Activated naive CD8-positive, alpha-beta T cell treated with anti-CD3 and anti-CD28 coated beads, Interleukin-2, amount 10 ng/mL, durations not matched to agents 7 days and 5 days (primary cell): ENCODE results near the gene COMMD4. TPM values are rescaled to one million over a fixed set of nuclear protein-coding genes. Genes with fewer than 3 reads are reported as not detected.
A peak's percentile ranks its signal among the peaks of the same experiment; 100 is the strongest.

ENCODE experiments used
- ATAC-seq: fragments of 150-1000 bp; cut with Tn5 transposase; one replicate; pipeline ENCODE4 v1.10.0; 2021; ENCODE audit warnings: low read depth, moderate library complexity
- POLR2A ChIA-PET: fragments of 350-600 bp; sonication (Branson Sonifier 250); formaldehyde crosslinking; loops from one replicate; lab custom pipeline; 2021; ENCODE audit warnings: antibody characterized with exemption; lab: Charles Lee
- DNase-seq: peaks from one replicate; pipeline ENCODE4 v3.0.0; 2021
- H3K27ac Mint-ChIP-seq: one replicate; pipeline ENCODE4 v1.8.0; 2022; ENCODE audit warnings: mild to moderate bottlenecking, mixed read lengths
- H3K27me3 Mint-ChIP-seq: one replicate; pipeline ENCODE4 v1.8.0; 2022; ENCODE audit warnings: mild to moderate bottlenecking, moderate library complexity, mixed read lengths
- H3K36me3 Mint-ChIP-seq: one replicate; pipeline ENCODE4 v1.8.0; 2021; ENCODE audit warnings: mild to moderate bottlenecking, mixed read lengths
- H3K4me1 Mint-ChIP-seq: one replicate; pipeline ENCODE4 v1.8.0; 2021; ENCODE audit warnings: mixed read lengths
- H3K4me3 Mint-ChIP-seq: one replicate; pipeline ENCODE4 v1.8.0; 2022; ENCODE audit warnings: mild to moderate bottlenecking, moderate library complexity, mixed read lengths
- H3K9me3 Mint-ChIP-seq: one replicate; pipeline ENCODE4 v1.8.0; 2021; ENCODE audit warnings: mixed read lengths
- total RNA-seq, 2 experiments: library from RNA; stranded (reverse); gene quantifications; one replicate each; pipeline ENCODE4 v1.2.3, GENCODE V29; 2021

The COMMD4 gene
- total RNA-seq, 2 experiments from 2014 or later: 78.2 to 79.3 TPM

DNA sequence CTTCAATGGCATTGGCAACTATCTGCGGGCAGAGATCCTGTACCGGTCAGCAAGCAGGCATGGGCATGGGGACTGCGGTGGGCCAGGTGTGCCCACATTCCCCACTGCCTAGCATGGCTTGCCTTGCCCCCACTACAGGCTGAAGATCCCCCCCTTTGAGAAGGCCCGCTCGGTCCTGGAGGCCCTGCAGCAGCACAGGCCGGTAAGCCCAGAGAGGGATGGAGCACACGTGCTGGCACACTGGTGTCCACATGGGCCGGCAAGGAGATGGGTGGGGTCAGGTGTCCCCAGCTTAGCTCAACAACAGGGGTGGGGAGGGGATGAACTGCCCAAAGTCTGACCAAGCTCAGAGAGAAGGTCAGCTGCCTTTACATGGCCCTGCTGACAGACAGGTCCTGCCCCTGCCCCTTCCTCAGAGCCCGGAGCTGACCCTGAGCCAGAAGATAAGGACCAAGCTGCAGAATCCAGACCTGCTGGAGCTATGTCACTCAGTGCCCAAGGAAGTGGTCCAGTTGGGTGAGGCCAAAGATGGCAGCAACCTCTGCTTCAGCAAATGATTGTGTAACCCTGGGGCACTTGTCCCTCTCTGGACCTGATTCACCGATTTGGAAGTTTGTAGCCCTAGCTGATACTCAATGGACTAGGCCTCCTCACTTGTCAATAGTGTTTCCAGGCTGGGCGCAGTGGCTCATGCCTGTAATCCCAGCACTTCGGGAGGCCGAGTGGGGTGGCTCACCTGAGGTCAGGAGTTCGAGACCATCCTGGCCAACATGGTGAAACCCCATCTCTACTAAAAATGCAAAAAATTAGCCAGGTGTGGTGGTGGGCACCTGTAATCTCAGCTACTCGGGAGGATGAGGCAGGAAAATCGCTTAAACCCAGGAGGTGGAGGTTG lies 16.6 kb downstream of the COMMD4 start:
- POLR2A ChIA-PET: interaction anchor here (0.8 to 3.1 kb wide), 2 partner anchors 16 to 245 kb away, joined by 3 to 15 read pairs; partner anchors contain the start of gene MAN2C1
- ATAC-seq: no peak
- H3K27ac Mint-ChIP-seq: no peak overlapping the region

DNA sequence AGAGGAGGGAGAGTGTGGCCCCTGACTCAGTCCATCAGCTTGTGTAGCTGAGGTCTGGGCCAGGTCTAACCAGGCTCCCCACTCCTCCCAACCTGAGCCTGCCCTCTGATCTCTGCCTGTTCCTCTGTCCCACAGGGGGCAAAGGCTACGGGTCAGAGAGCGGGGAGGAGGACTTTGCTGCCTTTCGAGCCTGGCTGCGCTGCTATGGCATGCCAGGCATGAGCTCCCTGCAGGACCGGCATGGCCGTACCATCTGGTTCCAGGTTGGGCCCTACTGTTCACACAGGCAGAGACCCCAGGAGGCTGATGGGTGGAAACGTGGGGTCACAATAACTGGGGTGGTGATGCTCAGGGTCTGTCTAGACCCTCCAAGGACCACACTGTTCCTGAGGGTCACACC lies 17.7 kb downstream of the COMMD4 start:
- Mint-ChIP-seq H3K4me3 (no peak overlapping the region), H3K27me3 (no peaks in the 10 kb centered on the region), H3K9me3 (peaks cover 13% of the 10 kb centered on the region), H3K27ac (no peak overlapping the region), H3K36me3 (peaks cover 34% of the 10 kb centered on the region), H3K4me1 (peaks cover 13% of the 10 kb centered on the region)
- DNase-seq (no peak), ATAC-seq (no peak)
- POLR2A ChIA-PET: interaction anchor here (1.2 to 3.1 kb wide), 2 partner anchors 15 to 293 kb away, joined by 3 to 15 read pairs; partner anchors contain the start of gene MAN2C1

More for the DNA sequence above, 16.6 kb downstream of the COMMD4 start:
- Mint-ChIP-seq H3K4me1 (peaks cover 13% of the 10 kb centered on the region), H3K9me3 (peaks cover 13% of the 10 kb centered on the region), H3K27me3 (no peaks in the 10 kb centered on the region), H3K36me3 (peaks cover 36% of the 10 kb centered on the region), H3K4me3 (no peak overlapping the region)
- DNase-seq: no peak

DNA sequence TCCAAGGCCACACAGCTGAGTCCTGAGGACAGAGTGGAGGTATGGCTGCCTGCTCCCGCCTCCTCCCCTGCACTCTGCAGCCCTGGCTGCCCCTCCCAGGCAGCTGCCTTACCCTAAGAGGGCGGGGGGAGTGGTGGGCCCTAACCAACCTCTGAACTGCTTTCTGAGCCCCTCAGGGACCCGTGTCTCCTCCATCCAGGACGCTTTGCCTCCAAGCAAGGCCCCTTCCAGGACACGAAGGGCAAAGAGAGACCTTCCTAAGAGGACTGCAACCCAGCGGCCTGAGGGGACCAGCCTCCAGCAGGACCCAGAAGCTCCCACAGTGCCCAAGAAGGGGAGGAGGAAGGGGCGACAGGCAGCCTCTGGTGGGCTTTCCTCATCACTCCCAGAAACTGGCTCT lies 18.6 kb downstream of the COMMD4 start:
- Mint-ChIP-seq H3K4me1 (peaks cover 13% of the 10 kb centered on the region), H3K9me3 (peaks cover 13% of the 10 kb centered on the region), H3K27ac (peak overlapping the region; percentile 22), H3K36me3 (peaks cover 36% of the 10 kb centered on the region), H3K4me3 (no peak overlapping the region), H3K27me3 (no peaks in the 10 kb centered on the region)
- POLR2A ChIA-PET: interaction anchor here (1.2 to 3.1 kb wide), 2 partner anchors 14 to 293 kb away, joined by 3 to 15 read pairs; partner anchors contain the start of gene MAN2C1
- DNase-seq (no peak), ATAC-seq (no peak)

DNA sequence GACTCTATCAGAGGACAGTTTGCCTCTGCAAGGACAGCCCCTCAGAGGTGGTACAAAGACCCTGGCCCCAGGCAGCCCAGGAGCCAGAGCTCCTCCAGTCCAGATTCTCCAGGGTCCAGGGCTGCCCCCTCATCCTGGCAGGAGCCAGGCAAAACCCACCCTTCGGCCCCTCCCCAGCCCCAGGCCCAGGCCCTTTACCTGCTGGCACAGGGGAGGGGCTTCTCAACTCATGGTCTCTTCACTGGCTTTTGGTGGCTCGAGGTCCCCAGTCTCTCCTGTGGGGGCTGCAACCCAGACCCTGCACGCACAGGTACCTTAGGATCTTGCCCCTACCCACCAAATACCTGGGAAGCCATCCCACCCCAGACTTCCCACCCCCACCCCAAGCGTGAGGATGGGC lies 19.5 kb downstream of the COMMD4 start:
- ATAC-seq: no peak

DNA sequence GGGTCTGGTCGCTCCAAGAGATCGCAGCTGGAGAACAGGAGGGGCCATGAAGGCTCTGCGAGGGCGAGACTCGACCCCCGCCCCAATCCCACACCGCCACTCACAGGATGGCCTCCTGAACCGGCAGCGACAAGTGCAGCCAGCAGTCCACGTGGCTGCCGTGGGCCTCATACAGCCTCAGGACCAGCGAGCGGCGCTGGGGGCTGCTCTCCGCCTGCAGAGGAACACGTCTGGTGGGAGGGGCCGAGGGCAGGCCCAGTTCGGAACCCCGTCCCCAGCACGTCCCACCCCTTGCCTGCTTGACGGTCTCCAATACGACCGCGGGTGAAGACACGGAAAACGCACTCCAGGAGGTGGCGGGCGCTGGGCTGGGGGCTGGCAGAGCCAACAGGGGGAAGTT lies 20.1 kb downstream of the COMMD4 start:
- H3K9me3 Mint-ChIP-seq: peaks cover 2% of the 10 kb centered on the region
- H3K27me3 Mint-ChIP-seq: no peaks in the 10 kb centered on the region
- H3K27ac Mint-ChIP-seq: no peak overlapping the region
- DNase-seq (no peak), ATAC-seq (no peak)
- peaks cover 3% of the 10 kb centered on the region for H3K4me1 Mint-ChIP-seq
- POLR2A ChIA-PET: no interaction called here
- no peak overlapping the region for H3K4me3 Mint-ChIP-seq
- peaks cover 22% of the 10 kb centered on the region for H3K36me3 Mint-ChIP-seq

More for the DNA sequence above, 19.5 kb downstream of the COMMD4 start:
- Mint-ChIP-seq H3K27me3 (no peaks in the 10 kb centered on the region), H3K9me3 (peaks cover 5% of the 10 kb centered on the region), H3K36me3 (peaks cover 28% of the 10 kb centered on the region), H3K4me1 (peaks cover 5% of the 10 kb centered on the region), H3K27ac (no peak overlapping the region), H3K4me3 (no peak overlapping the region)
- no peak for DNase-seq
- POLR2A ChIA-PET: interaction anchor here (3.1 kb wide), 1 partner anchor 13 kb away, joined by 15 read pairs; the partner anchor contains the start of gene MAN2C1

DNA sequence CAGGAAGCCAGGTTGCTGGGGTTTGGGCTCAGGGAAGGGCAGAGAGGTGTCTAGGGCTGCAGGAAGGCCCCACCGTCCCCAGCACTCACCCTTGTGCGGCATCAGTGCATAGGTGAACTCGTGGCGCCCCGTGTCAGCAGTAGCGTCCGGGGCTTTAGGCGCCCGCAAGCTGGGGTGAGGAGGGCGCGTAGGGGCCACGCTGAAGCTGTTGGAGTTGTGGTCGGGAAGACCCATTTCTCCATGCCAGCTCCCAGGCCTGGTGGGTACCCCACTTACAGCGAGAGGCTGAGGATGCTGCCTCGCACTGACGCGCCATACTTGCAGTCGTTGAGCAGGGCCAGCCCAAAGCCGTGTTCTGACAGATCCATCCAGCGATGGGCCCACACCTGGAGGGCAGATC lies 20.7 kb downstream of the COMMD4 start:
- H3K27me3 Mint-ChIP-seq: no peaks in the 10 kb centered on the region

DNA sequence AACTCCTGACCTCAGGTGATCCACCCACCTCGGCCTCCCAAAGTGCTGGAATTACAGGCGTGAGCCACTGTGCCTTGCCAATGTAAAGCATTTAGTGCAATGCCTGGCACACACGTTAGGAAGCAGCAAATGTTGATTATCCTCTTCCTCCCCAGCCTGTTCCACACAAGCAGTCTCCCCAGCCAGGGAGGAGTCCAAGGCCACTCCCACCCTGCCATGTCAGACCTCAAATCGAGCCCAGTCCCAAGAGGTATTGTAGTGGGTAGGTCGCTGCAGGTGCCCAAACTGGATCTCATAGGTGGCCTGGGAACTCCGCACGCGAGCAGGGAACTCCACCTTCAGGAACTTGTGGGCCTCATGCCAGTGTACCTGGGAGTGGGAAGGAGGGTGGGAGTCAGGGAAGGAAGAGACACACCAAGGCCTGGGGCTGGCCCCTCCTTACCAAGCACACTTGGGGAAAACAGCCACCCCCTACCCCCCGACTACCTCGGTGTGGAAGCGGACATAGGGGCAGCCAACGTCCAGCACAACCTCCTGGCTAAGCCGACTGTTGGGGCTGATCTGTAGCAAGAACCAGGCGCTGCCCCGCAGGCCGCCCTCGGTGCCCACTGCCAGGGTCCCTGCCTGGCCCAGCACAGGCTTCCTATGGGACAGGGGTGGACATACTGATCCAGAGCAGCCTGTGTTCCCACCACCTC lies 22.3 kb downstream of the COMMD4 start:
- peaks cover 7% of the 10 kb centered on the region for H3K36me3 Mint-ChIP-seq
- POLR2A ChIA-PET: interaction anchor here (0.7 kb wide), 1 partner anchor 782 kb away, joined by 3 read pairs; no protein-coding TSS in a partner anchor
- no peak for ATAC-seq

More for the DNA sequence above, 20.7 kb downstream of the COMMD4 start:
- no peak for DNase-seq
- H3K4me1 Mint-ChIP-seq: peaks cover 3% of the 10 kb centered on the region
- POLR2A ChIA-PET: no interaction called here
- H3K36me3 Mint-ChIP-seq: peaks cover 18% of the 10 kb centered on the region
- ATAC-seq: no peak
- H3K9me3 Mint-ChIP-seq: no peaks in the 10 kb centered on the region
- H3K27ac Mint-ChIP-seq: no peak overlapping the region
- H3K4me3 Mint-ChIP-seq: no peak overlapping the region

DNA sequence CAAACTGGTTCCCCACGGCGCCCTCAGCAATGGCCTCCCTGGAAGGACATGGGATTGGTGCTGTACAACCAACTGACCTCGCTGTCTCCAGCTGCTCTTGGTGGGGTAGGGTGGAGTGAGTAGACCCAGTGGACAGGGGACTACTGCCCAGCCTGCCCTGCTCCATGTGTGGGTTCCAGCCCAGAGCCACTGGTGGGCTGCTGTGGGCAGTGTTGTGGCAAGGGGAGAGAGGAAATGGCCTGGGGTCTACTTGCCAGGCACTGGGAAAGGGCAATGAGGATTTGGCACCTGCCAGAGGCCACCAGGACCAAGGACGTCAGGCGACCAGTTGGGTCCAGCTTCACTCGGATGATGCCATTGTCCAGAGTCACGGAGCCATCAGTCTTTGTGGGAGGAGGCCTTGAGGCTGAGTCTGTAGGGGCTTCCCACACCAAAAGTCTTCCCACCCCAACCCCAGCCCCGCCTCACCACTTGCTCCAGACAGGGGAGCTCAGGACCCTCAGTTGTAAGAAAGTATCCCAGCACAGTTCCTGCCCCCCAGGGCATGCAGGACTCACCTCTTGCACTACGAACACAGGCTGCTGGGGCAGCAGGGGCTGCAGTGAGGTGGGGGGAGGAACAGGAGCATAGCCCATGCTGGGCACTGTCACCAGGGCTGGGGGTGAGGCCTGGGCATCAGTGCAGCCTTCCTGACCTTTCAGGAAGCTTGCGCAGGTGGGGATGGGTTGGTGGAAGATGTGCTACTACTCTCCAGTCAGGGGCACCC lies 23.1 kb downstream of the COMMD4 start:
- DNase-seq: no peak
- POLR2A ChIA-PET: interaction anchor here (1.3 kb wide), 1 partner anchor 9 kb away, joined by 3 read pairs; no protein-coding TSS in a partner anchor
- Mint-ChIP-seq H3K9me3 (no peaks in the 10 kb centered on the region), H3K4me3 (no peak overlapping the region), H3K27me3 (no peaks in the 10 kb centered on the region), H3K4me1 (peaks cover 3% of the 10 kb centered on the region), H3K36me3 (peaks cover 4% of the 10 kb centered on the region), H3K27ac (no peak overlapping the region)
- no peak for ATAC-seq

More for the DNA sequence above, 22.3 kb downstream of the COMMD4 start:
- no peaks in the 10 kb centered on the region for H3K9me3 Mint-ChIP-seq
- H3K4me1 Mint-ChIP-seq: peaks cover 3% of the 10 kb centered on the region
- H3K27me3 Mint-ChIP-seq: no peaks in the 10 kb centered on the region
- H3K27ac Mint-ChIP-seq: no peak overlapping the region
- no peak for DNase-seq
- no peak overlapping the region for H3K4me3 Mint-ChIP-seq

DNA sequence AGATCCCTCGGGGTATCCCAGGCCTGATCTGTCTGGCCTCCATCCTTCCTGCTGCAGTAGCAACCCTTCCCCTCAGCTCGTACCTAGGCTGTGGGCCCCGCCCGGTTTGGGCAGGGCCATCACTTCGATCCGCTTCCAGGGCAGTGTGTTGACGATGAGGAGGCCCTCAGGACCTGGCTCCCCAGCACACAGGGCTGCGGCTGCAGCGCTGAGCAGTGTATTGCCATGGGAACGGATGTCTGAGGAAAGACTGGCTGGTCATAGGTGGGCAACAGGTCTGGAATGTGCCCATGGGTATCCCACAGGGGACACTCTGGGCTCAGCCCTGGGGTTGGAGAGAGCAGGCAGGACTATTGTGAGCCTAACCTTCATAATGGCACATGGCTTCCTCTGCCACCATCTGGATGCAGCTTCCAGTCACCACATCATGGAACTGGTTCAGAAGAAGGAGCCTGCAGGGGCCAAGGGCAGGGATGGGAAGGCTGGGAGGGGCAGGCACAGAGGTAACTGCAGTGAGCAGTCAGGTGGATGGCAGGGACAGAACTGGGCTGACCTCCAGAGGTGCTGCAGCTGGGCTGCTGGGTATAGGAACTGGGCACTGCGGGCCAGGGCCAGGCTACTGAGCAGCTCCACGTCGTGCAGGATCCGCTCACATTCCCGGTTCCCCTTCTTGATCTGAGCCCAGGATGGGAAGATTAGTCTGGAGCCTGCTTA lies 23.8 kb downstream of the COMMD4 start:
- Mint-ChIP-seq H3K9me3 (no peaks in the 10 kb centered on the region), H3K36me3 (peaks cover 5% of the 10 kb centered on the region), H3K27me3 (no peaks in the 10 kb centered on the region), H3K4me3 (no peak overlapping the region), H3K4me1 (peaks cover 3% of the 10 kb centered on the region), H3K27ac (no peak overlapping the region)
- DNase-seq (no peak), ATAC-seq (no peak)
- POLR2A ChIA-PET: interaction anchor here (1.3 kb wide), 1 partner anchor 8 kb away, joined by 3 read pairs; no protein-coding TSS in a partner anchor

DNA sequence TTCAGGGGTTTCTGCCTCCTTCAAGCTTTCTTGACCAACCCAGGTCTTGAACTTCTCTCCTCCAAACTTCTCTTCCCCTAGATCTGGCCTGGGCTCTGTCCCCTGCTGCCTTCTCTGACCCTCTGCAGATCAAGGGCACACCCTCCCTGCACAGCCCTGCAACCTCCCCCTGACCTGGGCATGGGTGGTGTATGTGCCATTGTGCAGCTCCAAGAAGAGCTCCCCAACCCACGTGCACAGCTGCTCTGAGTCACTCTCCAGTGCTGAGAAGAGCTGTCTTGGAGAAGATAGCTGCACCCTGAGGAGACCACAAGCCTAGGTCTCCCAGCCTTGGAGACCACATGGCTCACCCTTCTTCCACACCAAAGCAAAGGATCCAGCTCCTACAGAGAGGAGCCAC lies 24.5 kb downstream of the COMMD4 start:
- ATAC-seq (no peak), DNase-seq (no peak)
- Mint-ChIP-seq H3K4me1 (peaks cover 3% of the 10 kb centered on the region), H3K27ac (peak overlapping the region; percentile 35), H3K4me3 (no peak overlapping the region), H3K9me3 (no peaks in the 10 kb centered on the region), H3K36me3 (peaks cover 9% of the 10 kb centered on the region), H3K27me3 (no peaks in the 10 kb centered on the region)
- POLR2A ChIA-PET: interaction anchor here (1.3 kb wide), 1 partner anchor 7 kb away, joined by 3 read pairs; no protein-coding TSS in a partner anchor

DNA sequence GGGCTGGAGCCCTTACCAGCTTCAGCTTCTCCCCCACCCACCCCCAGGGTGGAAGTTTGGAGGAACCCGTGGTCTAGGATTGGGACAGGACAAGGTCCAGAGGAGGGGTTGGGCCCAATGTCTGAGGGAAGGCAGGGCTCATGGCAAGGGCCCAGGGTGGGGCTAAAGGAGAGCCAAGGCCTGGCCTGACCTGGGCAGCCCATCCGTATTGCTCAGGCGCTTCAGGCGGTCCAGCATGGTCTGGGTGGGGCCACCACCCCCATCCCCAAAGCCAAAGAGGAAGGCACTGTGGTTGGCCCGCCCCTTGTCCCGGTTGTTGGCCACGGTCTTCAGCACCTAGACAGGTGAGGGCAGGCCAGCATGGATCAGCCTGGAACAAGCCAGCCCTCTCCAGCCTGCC lies 25.0 kb downstream of the COMMD4 start:
- no peak overlapping the region for H3K4me3 Mint-ChIP-seq
- ATAC-seq (no peak), DNase-seq (no peak)
- H3K4me1 Mint-ChIP-seq: peaks cover 3% of the 10 kb centered on the region
- no peaks in the 10 kb centered on the region for H3K9me3 Mint-ChIP-seq
- no peaks in the 10 kb centered on the region for H3K27me3 Mint-ChIP-seq
- peaks cover 9% of the 10 kb centered on the region for H3K36me3 Mint-ChIP-seq
- POLR2A ChIA-PET: no interaction called here
- H3K27ac Mint-ChIP-seq: peak overlapping the region; percentile 35

DNA sequence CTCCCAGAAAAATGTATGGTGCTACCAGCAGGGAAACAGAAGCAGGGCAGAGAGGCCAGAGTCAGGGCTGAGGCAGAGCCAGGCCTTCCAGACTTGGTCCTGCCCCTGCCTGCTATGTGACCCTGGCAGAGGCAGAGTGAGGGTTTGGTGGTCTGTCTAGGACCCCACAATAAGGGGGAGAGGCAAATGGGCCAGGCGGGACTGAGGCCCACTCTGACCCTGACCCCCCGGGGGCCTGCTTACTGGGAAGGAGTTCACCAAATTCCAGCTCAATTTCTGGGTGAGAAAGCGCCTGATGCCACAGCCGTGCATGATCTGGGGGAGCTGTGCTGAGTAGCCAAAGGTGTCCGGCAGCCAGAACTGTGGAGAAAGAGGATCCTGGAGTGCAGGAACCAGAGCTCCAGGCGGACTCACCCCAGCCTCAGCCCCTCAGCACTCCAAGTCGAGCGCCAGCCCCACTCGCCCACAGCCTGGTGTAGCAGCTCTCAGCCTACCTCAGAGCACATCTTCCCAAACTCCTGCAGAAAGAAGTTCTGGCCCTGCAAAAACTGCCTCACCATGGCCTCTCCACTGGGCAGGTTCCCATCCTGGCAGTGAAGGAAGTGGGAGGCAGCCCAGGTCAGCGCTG lies 25.6 kb downstream of the COMMD4 start:
- H3K9me3 Mint-ChIP-seq: no peaks in the 10 kb centered on the region
- H3K4me1 Mint-ChIP-seq: peaks cover 3% of the 10 kb centered on the region
- DNase-seq (no peak), ATAC-seq (no peak)
- POLR2A ChIA-PET: interaction anchor here (0.6 kb wide), 1 partner anchor 9 kb away, joined by 4 read pairs; no protein-coding TSS in a partner anchor
- H3K36me3 Mint-ChIP-seq: peaks cover 9% of the 10 kb centered on the region
- H3K27me3 Mint-ChIP-seq: no peaks in the 10 kb centered on the region
- peak overlapping the region; percentile 24 for H3K27ac Mint-ChIP-seq
- H3K4me3 Mint-ChIP-seq: no peak overlapping the region
